Stimulated activated CD4-positive, alpha-beta T cell treated with anti-CD3 and anti-CD28 coated beads, Interleukin-12 subunit alpha, Interleukin-12 subunit beta, amount 100 ng/mL, for 24 hours (primary cell): ENCODE measurements around the gene USP24.
"Not testable (repeated sequence)": the region's sequence is repeated elsewhere in the genome, so short reads cannot be mapped to it uniquely, and the experiment has no call there.

Experiments
- DNase-seq, 2 experiments: peaks; one replicate each; pipeline ENCODE4 v3.0.0-alpha.2; 2020; ENCODE audit warnings: low read depth in 2 of 2

The USP24 gene

GRCh38 chr1:55118651-55119329 lies 96.4 kb downstream of the USP24 start:
- no peak for DNase-seq

GRCh38 chr1:55117941-55118340 lies 97.2 kb downstream of the USP24 start:
- no peak for DNase-seq

- not testable (repeated sequence) for DNase-seq
These were observed 106.2 kb downstream of the USP24 start for GRCh38 chr1:55109005-55109404.

- DNase-seq: no peak
These were observed 108.1 kb downstream of the USP24 start for GRCh38 chr1:55107101-55107500.

- no peak for DNase-seq
These were observed 111.3 kb downstream of the USP24 start for GRCh38 chr1:55103891-55104290.

GRCh38 chr1:55095095-55095494 lies 120.1 kb downstream of the USP24 start:
- DNase-seq: no peak

GRCh38 chr1:55092475-55092874 lies 122.7 kb downstream of the USP24 start:
- DNase-seq: no peak

GRCh38 chr1:55089683-55090082 lies 125.5 kb downstream of the USP24 start:
- DNase-seq: no peak

GRCh38 chr1:55088413-55088812 lies 126.8 kb downstream of the USP24 start:
- no peak for DNase-seq

GRCh38 chr1:55087439-55087838 lies 127.7 kb downstream of the USP24 start:
- no peak for DNase-seq

GRCh38 chr1:55084257-55084656 lies 130.9 kb downstream of the USP24 start:
- no peak for DNase-seq

- no peak for DNase-seq
These were observed 133.3 kb downstream of the USP24 start for GRCh38 chr1:55081905-55082296.

- no peak for DNase-seq
These were observed 133.8 kb downstream of the USP24 start for GRCh38 chr1:55081188-55081904.

- DNase-seq: no peak
These were observed 135.5 kb downstream of the USP24 start for GRCh38 chr1:55079651-55080050.

GRCh38 chr1:55078470-55078869 lies 136.7 kb downstream of the USP24 start:
- no peak for DNase-seq

- no peak for DNase-seq
These were observed 138.8 kb downstream of the USP24 start for GRCh38 chr1:55076356-55076755.

- DNase-seq: no peak
These were observed 140.7 kb downstream of the USP24 start for GRCh38 chr1:55074455-55074854.

GRCh38 chr1:55073187-55073916 lies 141.8 kb downstream of the USP24 start:
- DNase-seq: no peak

- DNase-seq: no peak
These were observed 143.7 kb downstream of the USP24 start for GRCh38 chr1:55071477-55071876.

- no peak for DNase-seq
These were observed 144.6 kb downstream of the USP24 start for GRCh38 chr1:55070293-55071164.

GRCh38 chr1:55069280-55069679 lies 145.9 kb downstream of the USP24 start:
- DNase-seq: no peak

GRCh38 chr1:55068638-55069037 lies 146.5 kb downstream of the USP24 start:
- DNase-seq: no peak
